HG03432 (cell line): ENCODE measurements around the gene LNPK.
"Not testable (repeated sequence)": the region's sequence is repeated elsewhere in the genome, so short reads cannot be mapped to it uniquely, and the experiment has no call there.

Source experiments
- ATAC-seq: cut with Tn5 transposase; IDR thresholded peaks from one replicate; pipeline ENCODE4 v1.9.1; 2021; ENCODE audit warnings: mild to moderate bottlenecking, moderate library complexity; ENCODE audit not compliant: unreplicated experiment

Gene LNPK

GRCh38 chr2:176001916-176002687 is at the start of gene LNPK:
Gene LNPK, minus strand, starts transcription at chr2:176002267. Its CDS starts 6,683 bp downstream, at chr2:175995584.
- ATAC-seq: peak; percentile 96

DNA sequence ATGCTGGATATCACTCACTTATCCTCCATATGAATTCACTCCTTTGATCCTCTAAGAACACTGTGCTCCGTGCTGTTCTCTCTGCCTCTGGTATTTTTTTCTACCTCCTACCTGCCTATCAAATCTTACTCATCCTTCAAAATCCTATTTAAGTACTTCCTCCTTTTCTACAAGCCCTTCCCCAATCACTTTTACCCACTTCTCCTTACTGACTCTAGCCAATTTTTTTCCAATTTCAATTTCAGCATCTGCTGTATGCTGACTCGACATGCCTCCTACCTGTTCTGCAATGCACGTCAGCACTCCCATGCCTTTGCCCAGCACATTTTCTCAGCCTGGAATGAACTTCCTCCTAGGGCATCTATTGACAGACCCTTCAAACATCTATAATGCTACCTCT is 37.3 kb upstream of the LNPK start:
- ATAC-seq: no peak

DNA sequence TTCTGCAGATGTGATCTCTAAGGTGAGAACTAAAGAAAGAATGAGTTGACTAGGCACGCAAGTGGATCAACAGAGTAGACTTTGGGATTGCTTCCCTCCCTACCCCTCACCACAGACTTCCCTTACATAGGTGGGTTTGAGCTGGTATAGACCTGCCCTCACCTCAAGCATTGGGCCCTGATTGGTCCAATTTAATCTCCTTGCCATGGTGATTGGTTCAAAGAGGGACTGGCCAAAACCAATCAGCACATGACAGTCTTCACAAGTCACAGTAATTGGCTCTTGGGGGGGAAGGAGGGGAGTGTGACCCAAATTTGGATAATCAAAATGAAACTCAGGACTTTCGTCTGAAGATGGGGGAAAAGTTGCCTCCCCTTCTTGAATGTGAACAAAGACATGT is 36.6 kb upstream of the LNPK start:
- ATAC-seq: no peak

DNA sequence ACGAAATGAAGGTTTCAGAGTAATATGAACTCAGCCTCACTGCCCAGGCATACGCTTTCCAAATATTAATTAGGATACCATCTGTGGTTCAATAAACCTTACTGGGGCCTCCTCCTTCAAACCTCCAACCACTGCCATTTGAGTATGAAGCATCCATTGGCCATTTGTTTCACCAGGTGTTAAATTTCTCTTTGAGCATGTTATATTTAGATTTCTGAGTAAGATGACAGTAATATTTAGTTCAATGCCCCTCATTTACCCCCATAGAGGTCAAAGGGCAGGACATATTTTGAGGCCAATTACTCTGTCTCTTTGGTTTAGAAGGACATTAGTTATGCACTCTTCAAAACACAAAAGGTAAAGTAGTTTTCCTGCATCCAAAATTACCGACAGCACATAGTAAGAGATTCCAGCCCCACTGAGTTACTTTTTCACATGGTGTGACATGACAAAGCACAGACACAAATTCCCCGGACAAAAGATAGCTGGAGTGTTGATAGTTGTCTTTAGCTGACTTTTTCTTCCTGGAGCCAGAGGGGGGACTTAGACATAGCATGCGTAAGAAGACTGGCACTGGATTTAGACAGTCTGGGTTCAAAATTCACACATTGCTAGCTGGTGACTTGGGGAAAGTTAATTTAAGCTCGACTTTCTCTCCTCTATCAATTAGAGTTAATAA is 33.1 kb upstream of the LNPK start:
- no peak for ATAC-seq

- no peak for ATAC-seq
Measured at GRCh38 chr2:176027806-176028205, 25.7 kb upstream of the LNPK start.

- ATAC-seq: no peak
Measured at GRCh38 chr2:176025932-176026331, 23.9 kb upstream of the LNPK start.

DNA sequence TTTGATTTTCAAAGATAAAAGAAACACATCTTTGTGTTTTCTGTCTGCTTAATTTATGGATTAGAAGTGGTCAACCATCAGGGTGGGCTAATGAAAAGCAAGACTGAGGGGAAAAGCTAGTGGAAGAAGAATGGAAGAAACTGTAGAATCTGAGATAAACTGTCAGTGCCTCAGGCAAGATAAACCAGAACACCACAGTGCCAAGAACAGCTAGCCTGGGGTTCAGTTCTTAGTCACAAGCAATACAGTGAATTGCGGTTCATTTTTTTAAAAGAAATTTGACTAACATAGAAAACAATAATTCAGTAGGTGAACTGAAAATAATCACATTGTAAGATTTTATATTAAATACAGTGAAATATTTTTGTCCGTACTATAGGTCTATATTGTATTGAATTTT is 22.0 kb upstream of the LNPK start:
- ATAC-seq: no peak

- no peak for ATAC-seq
Measured at GRCh38 chr2:176022048-176022447, 20.0 kb upstream of the LNPK start.

DNA sequence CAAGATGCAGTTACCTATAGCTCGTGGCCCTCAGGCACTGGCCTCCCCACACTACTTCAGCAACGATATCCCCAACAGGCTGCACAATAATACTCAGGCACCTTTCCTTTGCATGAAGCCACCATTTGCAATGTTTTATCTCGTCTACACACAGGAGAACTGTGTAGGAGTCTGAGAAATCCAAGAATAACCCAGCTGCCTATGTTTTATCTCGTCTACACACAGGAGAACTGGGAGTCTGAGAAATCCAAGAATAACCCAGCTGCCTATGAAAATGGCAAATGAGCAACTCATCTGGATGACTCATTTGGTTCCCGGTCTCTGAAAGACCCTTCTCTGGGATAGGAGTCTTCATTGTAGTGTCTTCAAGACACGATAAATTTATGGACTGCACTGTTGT is 18.3 kb upstream of the LNPK start:
- ATAC-seq: no peak

GRCh38 chr2:176018708-176019107 is 16.6 kb upstream of the LNPK start:
- no peak for ATAC-seq

- no peak for ATAC-seq
Measured at GRCh38 chr2:176009445-176009844, 7.4 kb upstream of the LNPK start.

DNA sequence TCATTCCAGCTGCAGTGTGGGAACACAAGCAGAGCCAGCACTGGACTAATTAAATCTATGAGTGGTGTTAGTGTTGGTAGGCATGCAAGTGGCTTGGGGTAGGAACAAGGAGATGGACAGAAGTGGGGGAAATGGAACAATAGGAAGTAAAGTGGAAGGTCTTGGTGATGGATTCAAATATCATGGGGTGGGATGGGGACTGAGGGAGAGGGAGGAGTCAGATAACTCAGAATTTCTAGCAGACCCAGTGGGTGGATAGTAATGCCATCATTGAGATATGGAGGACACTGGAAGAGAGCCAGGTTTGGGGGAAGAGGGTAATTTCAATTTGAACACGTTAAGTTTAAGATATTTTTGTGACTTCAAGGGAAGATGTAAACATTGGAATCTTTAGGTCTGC is 2.9 kb upstream of the LNPK start:
- ATAC-seq: no peak

GRCh38 chr2:176003958-176004357 is 1.9 kb upstream of the LNPK start:
- no peak for ATAC-seq

DNA sequence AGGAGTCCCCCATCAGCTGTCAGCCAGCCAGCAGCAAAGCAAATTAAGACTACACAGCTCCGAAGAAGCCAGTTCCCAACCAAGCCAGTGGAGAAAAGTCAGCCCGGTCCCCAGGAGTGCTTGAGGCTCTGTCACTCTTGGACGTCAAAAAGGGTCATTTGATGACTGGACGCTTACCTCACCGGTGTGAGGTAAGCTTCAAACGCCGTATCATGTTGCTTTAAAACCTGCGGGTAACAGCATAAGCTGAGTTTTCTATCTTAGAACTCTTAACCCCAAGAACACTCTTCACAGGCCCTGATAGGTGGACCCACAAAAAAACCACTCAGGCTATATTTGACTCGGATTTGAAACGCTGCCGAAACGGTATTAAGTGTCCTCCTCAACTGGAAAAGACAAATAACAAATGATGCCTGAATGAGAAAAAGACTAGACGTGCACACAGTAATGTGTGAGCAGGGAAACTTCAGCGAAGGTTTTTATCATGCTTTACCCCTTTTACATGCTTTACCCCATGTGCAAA is 682 bp upstream of the LNPK start:
- ATAC-seq: peak; percentile 3

DNA sequence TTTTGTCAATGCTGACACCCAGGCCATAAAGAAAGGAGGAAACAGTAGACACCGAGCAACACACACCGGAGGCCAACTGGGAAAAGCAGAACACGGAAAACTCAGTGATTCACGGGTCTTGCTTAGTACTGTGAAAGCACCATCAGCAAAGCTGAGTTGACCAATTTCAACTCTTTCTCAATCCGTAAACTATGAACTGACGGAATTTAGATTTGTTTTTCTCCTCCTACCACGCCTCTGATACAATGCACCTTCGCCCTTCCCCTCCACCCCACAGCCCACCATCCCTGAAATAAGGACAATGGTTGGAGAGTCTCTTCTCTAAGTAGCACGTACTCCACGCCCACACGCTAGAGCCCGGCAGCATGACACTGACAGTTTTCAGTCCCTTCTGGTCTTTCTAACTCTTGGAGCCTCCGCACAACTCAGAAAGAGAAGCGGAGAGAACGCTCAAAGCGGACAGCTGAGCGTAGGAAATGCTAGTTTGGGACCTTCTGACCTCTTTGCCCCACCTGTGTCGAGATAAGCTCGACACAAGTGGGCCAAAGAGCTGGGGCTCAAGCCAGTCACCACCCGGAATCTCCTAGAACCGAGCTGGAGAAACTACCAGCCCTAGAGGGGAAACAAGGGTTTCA is 669 bp downstream of the LNPK start:
- ATAC-seq: peak; percentile 62

DNA sequence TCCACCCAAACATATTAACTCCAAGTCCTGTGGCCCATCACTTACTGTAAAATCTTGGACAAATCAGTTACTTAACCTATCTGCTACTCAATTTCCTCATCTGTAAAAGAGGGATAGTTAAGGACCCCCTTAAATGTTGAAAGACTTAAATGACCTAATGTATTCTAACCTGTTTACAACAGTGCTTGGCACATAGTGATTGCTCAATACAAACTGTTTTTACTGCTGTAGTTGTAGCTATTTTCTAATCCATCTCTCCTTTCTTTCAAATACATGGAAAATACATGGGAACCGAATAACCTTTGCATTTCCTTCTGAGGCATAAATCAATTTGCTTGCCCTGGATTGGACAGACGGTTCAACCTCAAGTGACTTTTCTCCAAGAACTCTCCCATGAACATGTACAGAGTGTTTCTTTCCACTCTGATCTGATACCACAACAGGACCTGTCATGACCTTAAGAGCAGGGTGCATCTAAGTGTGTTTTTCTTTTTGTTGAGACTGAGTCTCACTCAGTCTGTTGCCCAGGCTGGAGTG is 2.7 kb downstream of the LNPK start:
- no peak for ATAC-seq

DNA sequence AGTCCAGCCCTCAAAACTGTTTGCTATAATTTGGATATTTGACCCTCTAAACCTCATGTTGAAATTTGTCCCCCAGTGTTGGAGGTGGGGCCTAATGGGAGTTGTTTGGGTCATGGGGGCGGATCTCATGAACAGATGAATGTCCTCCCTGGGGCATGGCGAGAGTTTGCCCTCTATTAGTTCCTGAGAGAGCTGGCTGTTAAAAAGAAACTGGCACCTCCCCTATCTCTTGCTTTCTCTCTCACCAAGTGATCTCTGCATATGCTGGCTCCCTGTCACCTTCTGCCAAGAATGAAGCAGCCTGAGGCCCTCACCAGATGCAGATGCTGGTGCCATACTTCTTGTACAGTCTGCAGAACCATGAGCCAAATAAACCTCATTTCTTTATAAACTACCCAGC is 12.0 kb downstream of the LNPK start:
- no peak for ATAC-seq

- ATAC-seq: not testable (repeated sequence)
Measured at GRCh38 chr2:175987126-175987525, 14.9 kb downstream of the LNPK start.

- ATAC-seq: no peak
Measured at GRCh38 chr2:175984846-175985245, 17.2 kb downstream of the LNPK start.

GRCh38 chr2:175981551-175981950 is 20.5 kb downstream of the LNPK start:
- no peak for ATAC-seq

DNA sequence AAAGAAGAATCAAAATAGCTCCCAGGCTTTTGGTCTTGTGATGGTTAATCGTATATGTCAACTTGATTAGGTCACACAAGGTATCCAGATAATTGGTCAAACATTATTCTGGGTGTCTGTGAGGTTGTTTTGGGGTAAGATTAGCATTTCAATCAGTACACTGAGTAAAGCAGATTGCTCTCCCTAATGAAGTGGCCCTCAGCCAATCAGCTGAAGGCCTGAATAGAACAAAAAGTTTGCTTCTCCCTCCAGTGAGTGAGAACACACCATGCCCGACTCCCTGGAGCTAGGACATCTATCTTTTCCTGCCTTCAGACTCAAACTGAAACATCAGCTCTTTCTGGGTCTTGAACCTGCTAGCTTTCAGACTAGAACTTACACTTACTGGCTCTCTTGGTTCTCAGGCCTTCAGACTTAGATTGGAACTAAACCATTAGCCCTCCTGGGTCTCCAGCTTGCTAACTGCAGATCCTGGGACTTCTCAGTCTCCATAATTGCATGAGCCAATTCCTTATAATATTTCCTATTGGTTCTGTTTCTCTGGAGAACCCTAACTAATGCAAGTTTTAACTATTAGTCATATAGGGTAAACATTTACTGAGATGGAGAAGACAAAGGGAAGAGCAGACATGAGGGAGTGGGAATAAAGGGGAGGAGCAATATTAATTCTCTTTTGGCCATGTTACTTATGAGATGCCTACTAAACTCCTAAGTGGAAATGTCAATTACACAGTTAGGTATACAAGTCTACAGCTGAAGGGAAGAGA is 25.5 kb downstream of the LNPK start:
- ATAC-seq: no peak
